Thoracic aorta endothelial cell (primary cell): ENCODE data around the gene CACNG3. TPM values are rescaled to one million over a fixed set of nuclear protein-coding genes. Genes with fewer than 3 reads are reported as not detected.

Source experiments
- small RNA-seq: library from RNA; depleted of rRNA; stranded (forward); fragments of <200 nt; gene quantifications from one replicate; pipeline ENCODE3, GENCODE V24; 2012
- total RNA-seq: library from RNA; depleted of rRNA; stranded (reverse); fragments of >200 nt; gene quantifications from 2 replicates; pipeline ENCODE4 v1.2.3, GENCODE V29; 2012

Gene CACNG3
- not detected in 2 replicates for total RNA-seq

GRCh38 chr16:24255456-24256371, at the start of gene CACNG3:
Gene CACNG3 (plus strand): TSS chr16:24256335. CDS start chr16:24256755, 420 bp downstream.

Small RNA genes lying within 50 kb of the gene (small RNA-seq; reads per million reads assigned to genes)
- gene RF00408 (not detected), gene RNU7-24P (not detected)
